ENCODE data around the gene ITGA2B.
A peak's percentile ranks its signal among the peaks of the same experiment; 100 is the strongest.
"Not testable (repeated sequence)": the region's sequence is repeated elsewhere in the genome, so short reads cannot be mapped to it uniquely, and the experiment has no call there.

ITGA2B gene

GRCh38 chr17:44368391-44369243 lies 20.8 kb downstream of the ITGA2B start:
- H3K4me1 ChIP-seq (ENCODE audit: control insufficient read depth, insufficient read depth, low read length, poor library complexity, severe bottlenecking); H3K4me3 ChIP-seq (ENCODE audit: extremely low read depth, insufficient read depth, low read length, poor library complexity, severe bottlenecking); H3K9me3 ChIP-seq (ENCODE audit: control insufficient read depth, low read length); H3K27ac ChIP-seq (ENCODE audit: low read depth, low read length, severe bottlenecking); H3K36me3 ChIP-seq (ENCODE audit: control insufficient read depth, insufficient read depth, low read length): not testable (repeated sequence)
- WGBS, 2 experiments (ENCODE audit: insufficient coverage in 2 of 2), result 96 to 97% methylated on average over 17 to 33 of the region's 42 CpGs

- H3K4me3 ChIP-seq (ENCODE audit: extremely low read depth, insufficient read depth, low read length, poor library complexity, severe bottlenecking), result no peak overlapping the region
- no peak overlapping the region for H3K27ac ChIP-seq (ENCODE audit: low read depth, low read length, severe bottlenecking)
- no peaks in the 10 kb centered on the region for H3K36me3 ChIP-seq (ENCODE audit: control insufficient read depth, insufficient read depth, low read length)
- WGBS, 2 experiments (ENCODE audit: insufficient coverage in 2 of 2), result 89 to 92% methylated on average over 7 of the region's 7 CpGs
- no peaks in the 10 kb centered on the region for H3K9me3 ChIP-seq (ENCODE audit: control insufficient read depth, low read length)
- H3K4me1 ChIP-seq (ENCODE audit: control insufficient read depth, insufficient read depth, low read length, poor library complexity, severe bottlenecking), result peaks cover 4% of the 10 kb centered on the region
Observed at GRCh38 chr17:44367231-44367979, 22.0 kb downstream of the ITGA2B start.

GRCh38 chr17:44365051-44365450 lies 24.4 kb downstream of the ITGA2B start:
- H3K9me3 ChIP-seq (ENCODE audit: control insufficient read depth, low read length); H3K27ac ChIP-seq (ENCODE audit: low read depth, low read length, severe bottlenecking); H3K36me3 ChIP-seq (ENCODE audit: control insufficient read depth, insufficient read depth, low read length); H3K4me3 ChIP-seq (ENCODE audit: extremely low read depth, insufficient read depth, low read length, poor library complexity, severe bottlenecking): not testable (repeated sequence)
- peaks cover 18% of the 10 kb centered on the region for H3K4me1 ChIP-seq (ENCODE audit: control insufficient read depth, insufficient read depth, low read length, poor library complexity, severe bottlenecking)
- 75 to 98% methylated on average over 4 to 5 of the region's 5 CpGs for WGBS, 2 experiments (ENCODE audit: insufficient coverage in 2 of 2)

DNA sequence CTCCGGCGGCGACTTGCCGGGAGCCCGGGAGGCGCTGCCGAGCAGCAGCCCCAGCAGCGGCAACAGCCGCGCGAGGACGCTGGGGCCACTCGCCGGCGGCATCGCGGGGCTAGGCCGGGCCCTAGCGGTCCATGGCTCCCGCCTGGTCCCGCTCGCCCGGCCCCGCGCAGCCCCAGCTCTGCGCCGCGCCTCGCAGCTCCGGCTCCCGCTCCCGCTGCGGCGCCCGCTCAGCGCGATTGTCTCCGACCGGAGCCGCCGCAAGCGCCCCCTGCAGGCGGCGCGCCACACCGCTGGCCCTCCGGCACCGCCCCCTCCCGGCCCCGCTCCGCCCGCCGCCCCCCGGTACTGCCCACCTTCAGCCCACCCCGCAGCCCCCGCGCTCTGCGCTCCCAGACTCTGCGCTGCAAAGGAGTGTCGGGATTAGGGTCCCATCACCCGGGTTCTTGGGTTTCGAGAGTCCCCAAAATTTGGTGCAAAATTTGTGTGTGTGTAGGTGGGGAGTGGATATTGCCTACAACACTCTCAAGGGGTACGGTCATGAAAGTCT lies 25.8 kb downstream of the ITGA2B start, which contains the start of gene FAM171A2:
Gene FAM171A2, minus strand, starts transcription at position 241 of the 547 bp plus-strand sequence. Its CDS starts 139 bp downstream, at position 102.
- Histone ChIP-seq H3K4me3 (ENCODE audit: extremely low read depth, insufficient read depth, low read length, poor library complexity, severe bottlenecking) (peak within 1 kb of the TSS; percentile 86), H3K27ac (ENCODE audit: low read depth, low read length, severe bottlenecking) (peak within 1 kb of the TSS; percentile 16), H3K9me3 (ENCODE audit: control insufficient read depth, low read length) (no peaks in the 10 kb centered on the region), H3K36me3 (ENCODE audit: control insufficient read depth, insufficient read depth, low read length) (peaks cover 4% of the 10 kb centered on the region), H3K4me1 (ENCODE audit: control insufficient read depth, insufficient read depth, low read length, poor library complexity, severe bottlenecking) (peaks cover 18% of the 10 kb centered on the region)
- WGBS, 2 experiments (ENCODE audit: insufficient coverage in 2 of 2), result 0% methylated on average over 36 to 40 of the region's 63 CpGs

GRCh38 chr17:44362949-44363612 lies 26.4 kb downstream of the ITGA2B start:
- H3K9me3 ChIP-seq (ENCODE audit: control insufficient read depth, low read length), result no peaks in the 10 kb centered on the region
- 0% methylated on average over 14 to 31 of the region's 45 CpGs for WGBS, 2 experiments (ENCODE audit: insufficient coverage in 2 of 2)
- H3K4me1 ChIP-seq (ENCODE audit: control insufficient read depth, insufficient read depth, low read length, poor library complexity, severe bottlenecking), result peaks cover 18% of the 10 kb centered on the region
- H3K36me3 ChIP-seq (ENCODE audit: control insufficient read depth, insufficient read depth, low read length), result peaks cover 5% of the 10 kb centered on the region
- H3K27ac ChIP-seq (ENCODE audit: low read depth, low read length, severe bottlenecking), result peak overlapping the region; percentile 16
- H3K4me3 ChIP-seq (ENCODE audit: extremely low read depth, insufficient read depth, low read length, poor library complexity, severe bottlenecking), result peak overlapping the region; percentile 86

- peak overlapping the region; percentile 86 for H3K4me3 ChIP-seq (ENCODE audit: extremely low read depth, insufficient read depth, low read length, poor library complexity, severe bottlenecking)
Observed at GRCh38 chr17:44362459-44362948, 26.9 kb downstream of the ITGA2B start.

GRCh38 chr17:44361292-44362260 lies 27.9 kb downstream of the ITGA2B start:
- Histone ChIP-seq H3K4me1 (ENCODE audit: control insufficient read depth, insufficient read depth, low read length, poor library complexity, severe bottlenecking) (peaks cover 18% of the 10 kb centered on the region), H3K36me3 (ENCODE audit: control insufficient read depth, insufficient read depth, low read length) (peaks cover 8% of the 10 kb centered on the region), H3K9me3 (ENCODE audit: control insufficient read depth, low read length) (no peaks in the 10 kb centered on the region), H3K4me3 (ENCODE audit: extremely low read depth, insufficient read depth, low read length, poor library complexity, severe bottlenecking) (no peak overlapping the region), H3K27ac (ENCODE audit: low read depth, low read length, severe bottlenecking) (no peak overlapping the region)
- WGBS, 2 experiments (ENCODE audit: insufficient coverage in 2 of 2), result 62 to 75% methylated on average over 3 to 5 of the region's 11 CpGs

More at GRCh38 chr17:44362459-44362948, 26.9 kb downstream of the ITGA2B start:
- peaks cover 8% of the 10 kb centered on the region for H3K36me3 ChIP-seq (ENCODE audit: control insufficient read depth, insufficient read depth, low read length)
- 17% methylated on average over 2 of the region's 11 CpGs; no CpG with 5 or more reads in 1 of the 2 experiments for WGBS, 2 experiments (ENCODE audit: insufficient coverage in 2 of 2)
- H3K9me3 ChIP-seq (ENCODE audit: control insufficient read depth, low read length), result no peaks in the 10 kb centered on the region
- peaks cover 18% of the 10 kb centered on the region for H3K4me1 ChIP-seq (ENCODE audit: control insufficient read depth, insufficient read depth, low read length, poor library complexity, severe bottlenecking)
- no peak overlapping the region for H3K27ac ChIP-seq (ENCODE audit: low read depth, low read length, severe bottlenecking)

- WGBS, 2 experiments (ENCODE audit: insufficient coverage in 2 of 2), result 57 to 63% methylated on average over 3 to 4 of the region's 5 CpGs
- H3K27ac ChIP-seq (ENCODE audit: low read depth, low read length, severe bottlenecking), result no peak overlapping the region
Observed at GRCh38 chr17:44360826-44361225, 28.6 kb downstream of the ITGA2B start.

DNA sequence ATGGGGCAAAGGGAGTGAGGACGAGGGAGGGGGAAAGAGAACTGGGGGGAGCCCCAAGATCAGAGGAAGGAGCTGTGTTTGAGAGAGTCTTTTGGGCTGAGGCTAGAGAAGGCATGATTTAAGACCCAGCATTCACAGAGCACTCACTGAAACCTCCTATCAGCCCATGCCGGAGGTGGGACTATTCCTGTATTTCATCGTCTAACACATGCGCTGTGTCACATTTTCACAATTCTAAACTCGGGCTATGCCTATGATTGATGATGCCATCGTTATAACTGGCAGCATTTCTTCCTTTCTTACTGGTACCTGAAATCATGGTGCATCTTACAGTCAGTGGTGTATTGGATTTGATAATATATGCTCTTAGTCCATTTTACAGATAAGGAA lies 29.3 kb downstream of the ITGA2B start:
- Histone ChIP-seq H3K36me3 (ENCODE audit: control insufficient read depth, insufficient read depth, low read length) (peaks cover 17% of the 10 kb centered on the region), H3K4me1 (ENCODE audit: control insufficient read depth, insufficient read depth, low read length, poor library complexity, severe bottlenecking) (peaks cover 18% of the 10 kb centered on the region), H3K4me3 (ENCODE audit: extremely low read depth, insufficient read depth, low read length, poor library complexity, severe bottlenecking) (no peak overlapping the region), H3K27ac (ENCODE audit: low read depth, low read length, severe bottlenecking) (no peak overlapping the region), H3K9me3 (ENCODE audit: control insufficient read depth, low read length) (no peaks in the 10 kb centered on the region)
- 88 to 93% methylated on average over 5 of the region's 6 CpGs for WGBS, 2 experiments (ENCODE audit: insufficient coverage in 2 of 2)

More at GRCh38 chr17:44360826-44361225, 28.6 kb downstream of the ITGA2B start:
- Histone ChIP-seq H3K4me3 (ENCODE audit: extremely low read depth, insufficient read depth, low read length, poor library complexity, severe bottlenecking) (no peak overlapping the region), H3K9me3 (ENCODE audit: control insufficient read depth, low read length) (no peaks in the 10 kb centered on the region), H3K4me1 (ENCODE audit: control insufficient read depth, insufficient read depth, low read length, poor library complexity, severe bottlenecking) (peaks cover 18% of the 10 kb centered on the region), H3K36me3 (ENCODE audit: control insufficient read depth, insufficient read depth, low read length) (peaks cover 13% of the 10 kb centered on the region)

Measured in mesodermal cell (in vitro differentiated cells).